IMR-90 (cell line): ENCODE results near the gene GLRA3.
"Not testable (repeated sequence)": the region's sequence is repeated elsewhere in the genome, so short reads cannot be mapped to it uniquely, and the experiment has no call there.

ENCODE experiments used
- FOS ChIP-seq: fragments of 150-350 bp; IDR thresholded peaks from 2 replicates; pipeline ENCODE4 v1.6.1; 2016; ENCODE audit warnings: low read depth, low read length
- MXI1 ChIP-seq: IDR thresholded peaks from 2 replicates; pipeline ENCODE4 v1.6.1; 2012; ENCODE audit warnings: low read depth, mild to moderate bottlenecking, low read length, moderate library complexity, borderline replicate concordance
- POLR2A ChIP-seq: IDR thresholded peaks from 2 replicates; pipeline ENCODE4 v1.6.1; 2012; ENCODE audit warnings: mild to moderate bottlenecking, low read depth, low read length
- RAD21 ChIP-seq: IDR thresholded peaks from 2 replicates; pipeline ENCODE4 v1.6.1; 2012; ENCODE audit warnings: low read length, improper control_type of control experiment
- TF ChIP-seq, protein P1 (sequence below): conservative IDR thresholded peaks from 2 replicates; pipeline ENCODE4 v1.5.1; 2012; ENCODE audit warnings: mild to moderate bottlenecking, low read depth, low read length, improper control_type of control experiment

- TF ChIP-seq, protein P1, sequence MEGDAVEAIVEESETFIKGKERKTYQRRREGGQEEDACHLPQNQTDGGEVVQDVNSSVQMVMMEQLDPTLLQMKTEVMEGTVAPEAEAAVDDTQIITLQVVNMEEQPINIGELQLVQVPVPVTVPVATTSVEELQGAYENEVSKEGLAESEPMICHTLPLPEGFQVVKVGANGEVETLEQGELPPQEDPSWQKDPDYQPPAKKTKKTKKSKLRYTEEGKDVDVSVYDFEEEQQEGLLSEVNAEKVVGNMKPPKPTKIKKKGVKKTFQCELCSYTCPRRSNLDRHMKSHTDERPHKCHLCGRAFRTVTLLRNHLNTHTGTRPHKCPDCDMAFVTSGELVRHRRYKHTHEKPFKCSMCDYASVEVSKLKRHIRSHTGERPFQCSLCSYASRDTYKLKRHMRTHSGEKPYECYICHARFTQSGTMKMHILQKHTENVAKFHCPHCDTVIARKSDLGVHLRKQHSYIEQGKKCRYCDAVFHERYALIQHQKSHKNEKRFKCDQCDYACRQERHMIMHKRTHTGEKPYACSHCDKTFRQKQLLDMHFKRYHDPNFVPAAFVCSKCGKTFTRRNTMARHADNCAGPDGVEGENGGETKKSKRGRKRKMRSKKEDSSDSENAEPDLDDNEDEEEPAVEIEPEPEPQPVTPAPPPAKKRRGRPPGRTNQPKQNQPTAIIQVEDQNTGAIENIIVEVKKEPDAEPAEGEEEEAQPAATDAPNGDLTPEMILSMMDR = not testable (repeated sequence)
- TF ChIP-seq POLR2A, RAD21, FOS, MXI1: not testable (repeated sequence)
These were observed 199.1 kb downstream of the GLRA3 start for GRCh38 chr4:174629907-174630450.
